Measurements from ENCODE around the gene HMHB1.
"Not testable (repeated sequence)": the region's sequence is repeated elsewhere in the genome, so short reads cannot be mapped to it uniquely, and the experiment has no call there.

HMHB1 gene

DNA sequence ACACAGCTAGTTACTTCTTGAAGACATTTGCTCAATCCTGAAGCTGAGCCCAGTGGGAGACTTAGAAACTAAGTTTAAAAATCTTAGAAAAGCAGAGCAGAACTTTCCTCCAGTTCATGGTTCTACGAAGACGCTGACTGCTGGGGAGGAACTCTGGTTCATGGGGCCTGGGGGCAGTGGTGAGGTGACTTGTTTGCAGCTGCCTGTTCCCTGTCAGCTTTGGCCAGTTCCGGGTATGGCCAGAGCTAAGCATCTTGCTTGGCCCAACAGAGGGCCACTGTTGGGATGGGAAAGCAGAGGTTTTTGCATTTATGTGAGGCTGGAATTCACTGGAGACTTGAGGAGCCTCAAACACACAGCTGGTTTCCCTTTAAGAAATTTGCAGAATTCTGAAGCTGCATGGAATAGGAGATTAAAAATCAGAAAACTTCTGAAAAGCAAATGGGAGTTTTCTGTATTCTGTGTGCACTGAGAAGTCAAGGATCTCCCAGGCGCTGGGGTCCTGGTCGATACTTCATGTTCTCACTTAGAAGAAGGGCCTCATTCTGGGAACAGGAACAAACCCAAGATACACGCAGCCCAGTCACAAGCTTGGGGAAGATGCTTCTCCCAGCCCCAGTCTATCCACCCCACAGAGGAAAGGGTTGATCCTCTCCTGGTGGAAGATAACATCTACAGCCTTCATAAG lies 10.6 kb upstream of the HMHB1 start:
- DNase-seq: no peak

DNA sequence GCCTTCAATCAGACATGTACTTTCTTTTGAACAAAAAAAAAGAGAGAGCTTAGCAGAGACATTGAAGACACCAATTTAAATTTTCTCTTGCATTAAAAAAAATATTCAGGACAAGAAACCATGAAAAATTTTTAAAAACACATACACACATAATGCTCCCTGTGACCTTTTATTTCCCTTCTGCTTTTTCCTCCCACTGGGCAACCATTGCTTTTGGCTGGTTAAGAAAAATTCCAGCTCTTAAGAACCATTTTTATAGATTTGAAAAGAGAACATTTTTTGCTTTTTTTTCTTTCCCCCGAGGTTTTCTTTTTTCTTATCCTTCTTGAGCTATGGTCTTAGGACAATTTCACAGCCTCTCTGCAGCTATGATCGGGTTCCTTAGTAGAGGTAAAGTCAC lies 6.1 kb upstream of the HMHB1 start:
- no peak for DNase-seq

- DNase-seq: no peak
These were observed 5.4 kb upstream of the HMHB1 start for GRCh38 chr5:143806579-143806978.

DNA sequence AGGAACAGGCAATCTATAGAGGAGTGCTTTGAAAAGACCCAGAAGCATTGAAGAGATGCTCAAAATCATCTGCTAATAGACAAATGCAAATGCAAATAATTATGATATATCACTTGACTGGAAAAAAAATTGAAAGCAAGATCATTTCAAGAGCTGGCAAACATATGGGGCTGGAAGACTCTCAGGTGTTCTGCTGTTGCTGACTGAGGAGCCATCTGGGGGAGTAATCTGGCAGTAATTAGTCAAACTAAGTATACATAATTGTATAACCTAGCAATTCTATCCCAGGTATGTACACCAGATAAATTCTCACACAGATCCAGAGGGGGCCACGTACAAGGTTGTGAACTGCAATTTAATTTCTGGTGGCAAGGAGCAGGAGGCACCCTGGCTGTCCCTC lies 4.6 kb upstream of the HMHB1 start:
- DNase-seq: no peak

- not testable (repeated sequence) for DNase-seq
These were observed 4.4 kb downstream of the HMHB1 start for GRCh38 chr5:143816370-143816769.

- no peak for DNase-seq
These were observed 7.8 kb downstream of the HMHB1 start for GRCh38 chr5:143819716-143820115.

DNA sequence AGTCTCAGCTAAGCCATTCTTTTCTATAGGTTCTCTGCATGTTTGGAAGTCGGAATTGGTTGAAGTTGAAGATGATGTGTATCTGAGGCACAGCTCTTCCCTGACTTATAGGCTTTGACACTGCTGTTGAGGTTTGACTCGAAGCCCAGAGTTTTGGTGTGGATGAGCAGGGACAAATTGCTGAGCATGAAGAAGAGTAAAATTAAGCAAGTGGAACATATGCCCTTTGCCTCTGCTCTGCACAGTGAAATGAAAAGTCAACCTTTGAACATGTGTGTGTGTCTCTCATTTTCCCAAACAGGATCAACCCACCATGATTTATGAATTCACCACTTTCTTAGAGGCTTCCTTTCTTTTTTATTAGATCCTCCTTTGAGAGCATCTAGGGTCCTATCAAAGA lies 8.5 kb downstream of the HMHB1 start:
- no peak for DNase-seq

DNA sequence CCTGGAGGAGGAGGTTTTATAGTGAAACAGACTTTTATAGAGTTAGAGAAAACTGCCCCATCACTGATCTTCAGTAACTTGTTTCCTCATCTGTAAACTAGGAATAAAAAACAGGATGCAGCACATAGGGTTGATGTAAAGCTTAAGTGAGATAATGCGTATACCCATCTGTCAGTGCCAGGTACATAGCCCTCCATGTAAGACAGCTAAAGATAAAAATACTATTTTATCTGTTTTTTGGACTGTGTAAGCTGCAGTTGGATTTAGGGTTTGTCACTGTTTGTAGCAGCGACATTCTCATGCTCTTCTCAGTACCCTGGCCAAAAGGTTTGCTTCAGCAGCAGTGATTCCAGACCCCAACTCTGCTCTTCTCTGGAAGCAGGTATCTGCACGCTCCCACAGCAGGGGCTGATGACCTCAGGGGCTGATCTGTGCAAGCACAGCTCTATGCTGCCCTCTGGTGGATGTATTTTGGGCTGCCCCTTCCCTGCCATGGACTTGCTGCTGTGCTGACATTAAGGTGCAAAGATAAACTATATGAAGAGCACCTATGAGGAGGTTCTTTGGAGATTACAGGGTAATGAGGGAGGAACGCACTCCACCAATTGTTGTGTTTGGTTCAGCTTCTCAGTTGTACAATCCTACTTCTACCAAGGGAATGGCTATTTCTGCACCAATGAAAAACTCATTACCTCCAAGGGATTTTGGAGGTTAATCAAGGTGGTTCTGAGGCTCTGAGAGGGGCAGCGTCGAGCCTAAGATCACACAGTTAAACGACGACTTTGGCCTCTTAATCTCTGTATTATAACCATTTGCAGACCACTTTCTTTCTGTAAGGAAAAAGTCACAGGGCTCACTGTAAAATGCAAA lies 13.1 kb downstream of the HMHB1 start:
- DNase-seq: peak in 52 of 56 donors; percentile 7 to 90 (median 48)

DNA sequence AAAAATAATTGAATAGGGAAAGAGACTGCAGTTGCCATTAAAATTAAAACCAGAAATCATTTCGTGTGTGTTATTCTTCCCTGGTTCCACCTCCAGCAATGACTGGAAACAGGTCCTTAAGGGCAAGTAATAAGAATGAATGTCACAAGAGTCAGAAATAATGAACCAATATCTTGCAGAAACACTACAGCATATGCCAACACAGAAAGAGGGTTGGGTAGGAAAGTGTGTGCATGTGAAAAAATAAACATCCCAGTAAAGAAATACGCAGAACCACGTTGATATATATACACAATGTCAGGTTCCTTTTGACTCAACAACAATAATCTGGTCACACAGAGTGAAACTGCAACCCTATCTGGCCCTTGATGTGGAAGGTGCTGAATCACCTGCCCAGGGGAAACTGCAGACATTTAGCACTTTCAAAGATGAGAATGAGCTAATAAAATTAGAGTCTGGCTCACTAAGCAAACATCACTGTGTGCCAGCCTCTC lies 15.0 kb downstream of the HMHB1 start:
- DNase-seq: no peak

DNA sequence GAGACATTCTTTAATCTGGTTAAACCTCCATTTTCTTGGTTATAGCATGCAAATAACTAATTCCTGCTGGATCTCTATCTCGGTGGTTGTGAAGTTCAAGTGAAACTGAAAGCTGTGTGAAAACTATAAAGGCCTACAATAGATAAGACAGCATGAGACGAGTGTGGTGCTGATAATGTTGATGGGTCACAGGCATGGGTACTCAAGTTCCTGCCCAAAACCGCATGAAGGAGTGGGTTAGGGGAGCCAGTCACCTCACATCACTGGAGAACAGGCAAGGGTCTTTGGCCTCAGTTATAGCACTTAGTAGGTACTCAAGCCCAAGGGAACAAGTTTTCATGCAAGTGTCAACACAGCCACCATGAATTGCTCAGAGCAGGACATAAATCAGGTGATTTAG lies 16.7 kb downstream of the HMHB1 start:
- no peak for DNase-seq

DNA sequence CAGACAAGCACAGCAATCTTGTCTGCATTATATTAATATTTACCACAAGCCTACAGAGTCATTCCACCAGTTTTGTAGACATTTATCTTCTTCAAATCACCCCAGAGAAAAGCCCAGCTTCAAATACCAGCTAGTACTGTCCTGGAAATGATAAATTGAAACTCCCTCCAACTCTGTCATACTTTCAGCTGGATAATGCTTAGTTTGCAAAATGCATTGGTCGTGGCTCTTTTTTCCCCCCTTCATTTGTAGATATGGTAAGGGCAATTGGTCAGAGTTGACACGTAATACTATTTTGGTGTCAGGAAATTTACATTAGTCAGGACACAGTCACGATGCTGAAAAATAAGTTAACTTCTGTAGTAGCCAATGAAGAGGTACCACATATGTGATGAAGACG lies 21.2 kb downstream of the HMHB1 start:
- DNase-seq: no peak

DNA sequence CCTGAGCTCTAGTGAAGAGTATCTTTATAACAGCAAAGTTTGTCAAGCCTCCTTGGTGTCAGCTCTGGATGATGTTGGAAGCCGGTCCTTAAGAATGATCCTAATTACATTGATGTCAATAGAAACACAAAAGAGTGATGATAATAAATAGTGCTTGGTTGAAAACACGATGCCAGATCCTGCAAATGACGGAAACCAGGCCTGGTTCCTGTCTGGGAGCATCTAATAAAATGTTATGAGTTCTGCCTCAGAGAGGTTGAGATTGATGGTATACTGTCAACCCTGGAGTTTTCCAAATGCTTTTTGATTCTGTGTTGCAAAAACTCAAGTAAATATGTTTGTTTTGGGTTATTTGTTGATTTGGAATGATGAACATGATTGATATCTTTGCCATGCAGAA lies 23.3 kb downstream of the HMHB1 start:
- no peak for DNase-seq

GRCh38 chr5:143836161-143836725 lies 24.3 kb downstream of the HMHB1 start:
- no peak for DNase-seq

DNA sequence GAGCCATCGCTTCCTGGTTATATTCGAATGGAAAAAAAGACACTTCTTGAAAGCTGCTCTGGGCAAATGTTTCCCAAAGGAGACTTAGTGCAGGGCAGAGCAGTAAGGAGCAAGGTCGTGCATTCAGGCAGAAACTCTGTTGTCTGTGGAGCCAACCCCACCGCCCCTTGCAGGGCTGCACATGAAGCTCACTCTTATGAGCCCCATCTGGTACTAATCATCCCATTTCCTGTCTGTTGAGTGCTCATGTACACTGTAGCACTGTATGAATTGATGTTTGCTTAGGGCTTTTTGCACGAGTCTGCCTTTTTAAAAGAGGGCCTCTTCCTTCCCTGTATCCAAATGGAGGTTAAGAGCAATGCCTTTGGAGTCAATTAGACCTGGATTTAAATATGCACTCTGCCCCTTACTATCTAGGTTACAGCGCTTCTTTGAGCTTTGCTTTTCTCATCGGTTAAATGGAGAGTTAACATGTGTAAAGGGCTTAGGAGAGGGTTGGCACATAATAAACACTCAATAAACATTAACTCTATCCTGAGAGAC lies 25.4 kb downstream of the HMHB1 start:
- no peak for DNase-seq

DNA sequence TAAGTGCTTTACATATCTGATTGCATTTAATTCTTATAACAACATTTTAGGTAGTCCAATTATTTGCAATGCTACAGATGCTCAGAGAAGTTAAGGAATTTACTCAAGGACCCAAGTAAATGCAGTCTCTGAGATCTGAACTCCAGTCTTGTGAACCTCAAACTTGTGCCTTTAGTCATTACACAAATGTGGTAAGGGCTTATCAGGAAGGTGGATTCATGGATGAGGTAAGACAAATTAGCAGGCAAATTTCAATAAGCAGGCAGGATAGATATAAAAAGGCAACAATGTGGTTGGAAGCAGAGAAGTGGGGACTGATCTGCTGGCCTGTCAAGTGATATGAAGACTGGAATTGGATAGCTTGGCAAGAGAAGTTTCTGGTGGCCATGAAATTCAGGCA lies 29.5 kb downstream of the HMHB1 start:
- DNase-seq: no peak

- no peak for DNase-seq
These were observed 31.0 kb downstream of the HMHB1 start for GRCh38 chr5:143842920-143843319.

- no peak for DNase-seq
These were observed 31.5 kb downstream of the HMHB1 start for GRCh38 chr5:143843461-143843860.

GRCh38 chr5:143850050-143850683 lies 38.2 kb downstream of the HMHB1 start:
- no peak for DNase-seq

GRCh38 chr5:143851383-143851782 lies 39.4 kb downstream of the HMHB1 start:
- DNase-seq: no peak

DNA sequence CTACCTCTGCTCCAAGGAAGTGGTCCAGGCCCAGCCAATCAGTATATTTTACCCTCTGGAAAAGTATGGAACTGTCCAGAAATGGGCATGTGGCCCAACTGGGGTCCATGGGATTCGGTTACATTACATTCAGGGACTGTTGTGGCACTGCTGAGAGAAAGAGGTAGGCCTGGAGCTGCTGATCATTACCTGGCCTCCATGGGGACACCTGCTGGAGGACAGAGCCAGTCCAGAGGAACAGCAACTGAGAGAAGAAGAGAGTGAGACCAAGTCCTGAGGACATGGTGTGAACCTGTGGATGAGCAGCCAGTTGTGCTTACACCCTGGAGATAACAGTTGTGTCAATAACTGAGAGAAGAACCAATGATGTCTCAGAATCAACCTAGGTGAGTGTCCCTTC lies 48.2 kb downstream of the HMHB1 start:
- no peak for DNase-seq

DNA sequence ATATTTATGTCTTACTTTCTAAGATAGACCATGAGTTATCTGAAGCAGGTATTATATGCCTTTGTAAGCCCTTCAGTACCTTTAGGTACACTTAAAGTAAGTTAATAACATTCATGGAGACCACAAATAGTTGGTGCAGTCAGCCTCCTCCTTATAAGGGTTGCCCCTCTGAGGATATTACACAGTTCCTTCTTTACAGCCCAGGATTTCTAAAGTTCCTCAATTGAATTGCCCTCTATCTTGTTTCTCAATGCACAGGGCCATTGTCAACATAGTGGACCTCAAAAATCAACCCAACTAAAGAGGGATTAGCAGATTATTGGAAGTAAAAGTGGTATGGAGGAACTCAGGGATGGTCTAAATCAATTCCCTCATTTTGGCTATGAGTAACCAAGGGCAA lies 50.3 kb downstream of the HMHB1 start:
- DNase-seq: no peak

All from nucleus accumbens (tissue), 56 donors.